Astrocyte (in vitro differentiated cells and primary cell): Measurements from ENCODE around the gene MDFIC2.

Experiments
- CTCF ChIP-seq: IDR thresholded peaks from 2 replicates; pipeline ENCODE4 v1.5.1; 2011; ENCODE audit warnings: low read depth, mild to moderate bottlenecking, inconsistent platforms, low read length, moderate library complexity; ENCODE audit not compliant: insufficient read depth
- EZH2 ChIP-seq: IDR thresholded peaks from 2 replicates; pipeline ENCODE4 v1.6.1; 2012; ENCODE audit warnings: mild to moderate bottlenecking, low read length, inconsistent platforms; ENCODE audit not compliant: insufficient read depth

GRCh38 chr3:70308760-70309159 lies 3.7 kb downstream of the MDFIC2 start:
- TF ChIP-seq EZH2 (no peak), CTCF (no peak)
